HepG2 (cell line): ENCODE measurements around the gene PVR. TPM values are rescaled to one million over a fixed set of nuclear protein-coding genes. Genes with fewer than 3 reads are reported as not detected.

ENCODE experiments used
- ATAC-seq: fragments of 200-7000 bp; cut with Tn5 transposase; 3 replicates; pipeline ENCODE4 v1.9.1; 2020; ENCODE audit warnings: mild to moderate bottlenecking, moderate library complexity
- BruUV-seq: library from RNA; stranded (reverse); fragments of 400-500 nt; replicated peaks from 2 replicates; lab custom pipeline; 2021; lab: Mats Ljungman, UMichigan
- CTCF ChIA-PET: fragments of 300-600 bp; formaldehyde crosslinking; extraction: SDS; loops from one replicate; lab custom pipeline; 2021; ENCODE audit warnings: low total read pairs, inconsistent platforms, low intra/inter-chr PET ratio; lab: Yijun Ruan, JAX
- POLR2A ChIA-PET: fragments of 350-600 bp; sonication (Branson Sonifier 250); formaldehyde crosslinking; loops from one replicate; lab custom pipeline; 2020; ENCODE audit warnings: antibody characterized with exemption, inconsistent platforms; lab: Yijun Ruan, JAX
- DNase-seq: peaks from one replicate; pipeline ENCODE4 v3.0.0-alpha.2; 2015; ENCODE audit warnings: low spot score
- FAIRE-seq: peaks from 3 replicates; lab custom pipeline; 2011; peaks lifted over from hg19 to GRCh38; lab: Jason Lieb, UNC
- H2AFZ ChIP-seq: one replicate; pipeline ENCODE4 v1.6.1; 2011; ENCODE audit warnings: low read length, inconsistent platforms
- H3K27ac ChIP-seq: fragments of 300-600 bp; 3 replicates; pipeline ENCODE4 v1.8.0; 2011; ENCODE audit warnings: mixed run types, mild to moderate bottlenecking, mixed read lengths, low read length, inconsistent platforms; ENCODE audit not compliant: insufficient read depth; ENCODE audit errors: extremely low read length
- H3K27me3 ChIP-seq, 2 experiments: fragments of 200-600 bp in 1 of 2; 2 replicates in 1 of 2; 3 replicates in 1 of 2; pipeline versions ENCODE4 v1.6.0 to v1.8.0; 2011; ENCODE audit warnings: low read length in 2 of 2, mild to moderate bottlenecking in 2 of 2, moderate library complexity in 2 of 2, inconsistent platforms in 1 of 2; ENCODE audit not compliant: insufficient read depth in 2 of 2, control insufficient read depth in 1 of 2
- H3K36me3 ChIP-seq, 2 experiments: fragments of 200-600 bp in 1 of 2; replicated peaks in 1 of 2; 2 replicates in 1 of 2; 3 replicates in 1 of 2; pipeline versions ENCODE4 v1.5.1 to v1.8.0; 2011; ENCODE audit warnings: low read length in 2 of 2, inconsistent platforms in 1 of 2; ENCODE audit not compliant: insufficient read depth in 2 of 2, control insufficient read depth in 1 of 2
- H3K4me1 ChIP-seq: 2 replicates; pipeline ENCODE4 v1.5.1; 2012; ENCODE audit warnings: low read length, inconsistent platforms; ENCODE audit not compliant: insufficient read depth
- H3K4me2 ChIP-seq: 2 replicates; pipeline ENCODE4 v1.6.0; 2011; ENCODE audit warnings: low read depth, low read length, inconsistent platforms
- H3K4me3 ChIP-seq, 3 experiments: fragments of 200-600 bp in 1 of 3; sonication (generic), shearing (Covaris generic) in 1 of 3; replicated peaks in 1 of 3; 2 replicates each; pipeline ENCODE4 v1.5.1; 2011 to 2016; ENCODE audit warnings: low read length in 3 of 3, inconsistent platforms in 2 of 3, low read depth in 2 of 3, mild to moderate bottlenecking in 2 of 3, control low read depth in 1 of 3, mixed read lengths in 1 of 3; ENCODE audit not compliant: insufficient read depth in 1 of 3
- H3K79me2 ChIP-seq: one replicate; pipeline ENCODE4 v1.6.1; 2011; ENCODE audit warnings: low read length, inconsistent platforms; ENCODE audit not compliant: insufficient read depth
- H3K9ac ChIP-seq: 2 replicates; pipeline ENCODE4 v1.6.0; 2011; ENCODE audit warnings: mild to moderate bottlenecking, low read depth, low read length, inconsistent platforms; ENCODE audit not compliant: insufficient read depth
- H3K9me3 ChIP-seq: 2 replicates; pipeline ENCODE4 v1.5.1; 2012; ENCODE audit warnings: mild to moderate bottlenecking, low read length
- H4K20me1 ChIP-seq: 2 replicates; pipeline ENCODE4 v1.6.0; 2011; ENCODE audit warnings: inconsistent platforms, mild to moderate bottlenecking, low read length, moderate library complexity; ENCODE audit not compliant: insufficient read depth
- ARID3A ChIP-seq: IDR thresholded peaks from 2 replicates; pipeline ENCODE4 v1.6.1; 2012; ENCODE audit warnings: low read depth, low read length, improper control_type of control experiment
- ARID4A ChIP-seq: sonication (generic); formaldehyde crosslinking; IDR thresholded peaks from 2 replicates; pipeline ENCODE4 v1.5.0; 2020; ENCODE audit warnings: mild to moderate bottlenecking, missing genetic modification reagents, borderline replicate concordance
- BCLAF1 ChIP-seq: fragments of 450-650 bp; IDR thresholded peaks from 2 replicates; pipeline ENCODE4 v1.6.1; 2017; ENCODE audit warnings: mild to moderate bottlenecking
- FOXP4 ChIP-seq: sonication (generic); formaldehyde crosslinking; IDR thresholded peaks from 2 replicates; pipeline ENCODE4 v1.4.0; 2020; ENCODE audit warnings: missing genetic modification reagents
- IRF9 ChIP-seq: sonication (generic); formaldehyde crosslinking; IDR thresholded peaks from 2 replicates; pipeline ENCODE4 v1.8.0; 2022; ENCODE audit warnings: missing genetic modification reagents, mild to moderate bottlenecking, borderline replicate concordance
- KDM2A ChIP-seq: sonication (generic); formaldehyde crosslinking; IDR thresholded peaks from 2 replicates; pipeline ENCODE4 v1.4.0; 2020; ENCODE audit warnings: low read depth, missing genetic modification reagents, borderline replicate concordance
- NFE2 ChIP-seq: sonication (generic); formaldehyde crosslinking; IDR thresholded peaks from 2 replicates; pipeline ENCODE4 v1.4.0; 2020; ENCODE audit warnings: missing genetic modification reagents
- SIX4 ChIP-seq: sonication (generic); formaldehyde crosslinking; IDR thresholded peaks from 2 replicates; pipeline ENCODE4 v1.4.0; 2020; ENCODE audit warnings: missing genetic modification reagents
- ZNF546 ChIP-seq: sonication (generic); formaldehyde crosslinking; conservative IDR thresholded peaks from 2 replicates; pipeline ENCODE4 v1.8.1; 2023; ENCODE audit warnings: mild to moderate bottlenecking, missing genetic modification reagents
- ZNF614 ChIP-seq: IDR thresholded peaks from 2 replicates; pipeline ENCODE4 v1.6.1; 2018; ENCODE audit warnings: missing biosample characterization, missing genetic modification reagents, inconsistent platforms, borderline replicate concordance
- WGBS: methylation state at CpG from one replicate; pipeline ENCODE4 v1.1.6; 2017; ENCODE audit warnings: low lambda C conversion rate; 5-methylcytosine and 5-hydroxymethylcytosine counted together
- in situ Hi-C: cut with HindIII; loops from 2 replicates; pipeline ENCODE4 v1.10.0; 2017; ENCODE audit warnings: low pct_unique_long_range_greater_than_20kb; ENCODE audit not compliant: extremely low pct_ligation_motif_present
- intact Hi-C: fragments of 100-400 bp; cut with micrococcal nuclease; formaldehyde crosslinking; loops from one replicate; pipeline ENCODE4 v1.10.0; 2022; ENCODE audit not compliant: unreplicated experiment
- polyA plus RNA-seq, 8 experiments: library from polyadenylated mRNA; depleted of rRNA in 3 of 8; stranded (reverse) in 7 of 8; unstranded in 1 of 8; fragments of >200 nt; fragmentation: Illumina TruSeq in 4 of 8; extraction: Trizol in 4 of 8; gene quantifications; 2 replicates each; pipeline versions ENCODE4 v1.2.1 to v1.2.3, GENCODE V29; 2011 to 2016; ENCODE audit warnings: low read depth in 4 of 8, missing spikeins in 1 of 8, mixed read lengths in 1 of 8; ENCODE audit not compliant: insufficient read depth in 1 of 8
- total RNA-seq, 5 experiments: library from RNA; depleted of rRNA; stranded (reverse); fragments of >200 nt; fragmentation: Illumina TruSeq; extraction: Trizol; gene quantifications; 2 replicates each; pipeline ENCODE4 v1.2.3, GENCODE V29; 2016; ENCODE audit warnings: low read depth in 1 of 5

Gene PVR
- total and polyA plus RNA-seq, 2 of the 13 experiments (the other 11 are each of a cell fraction or from before 2014, with no cell fraction given): 43.4 to 46.6 TPM

GRCh38 chr19:44644402-44645016 lies 799 bp downstream of the PVR start:
- Histone ChIP-seq H4K20me1 (peaks cover 13% of the 10 kb centered on the region), H3K9ac (peak overlapping the region; percentile 90), H3K36me3 (peaks cover 6 to 28% of the 10 kb centered on the region in 2 experiments; a peak in 4 of 5 replicates), H3K27ac (peak overlapping the region; percentile 82), H3K27me3 (no peaks in the 10 kb centered on the region; a peak in 1 of 5 replicates), H2AFZ (no peak overlapping the region), H3K79me2 (peaks cover 24% of the 10 kb centered on the region), H3K4me2 (peak overlapping the region; percentile 86), H3K4me3 (peak overlapping the region; percentile 74 to 81 (median 79)), H3K4me1 (peaks cover 53% of the 10 kb centered on the region), H3K9me3 (no peaks in the 10 kb centered on the region)
- CTCF ChIA-PET: no interaction called here
- DNase-seq (peak; percentile 34), FAIRE-seq (no peak), ATAC-seq (peak; percentile 78)
- POLR2A ChIA-PET: interaction anchor here (1.0 to 2.9 kb wide), 12 partner anchors 9 to 96 kb away, joined by 3 to 36 read pairs (median 5); partner anchors contain the start of gene IGSF23
- BruUV-seq: no TSS peak
- in situ Hi-C loops: no loop called here
- intact Hi-C loops: no loop called here
- WGBS: 0% methylated on average over 8 of the region's 13 CpGs
- peak; percentile 15; the same call in 1 of the 2 replicates for TF ChIP-seq ARID4A (CRISPR knock-in tag)
- peak; percentile 38; the same call in 1 of the 2 replicates for TF ChIP-seq KDM2A (CRISPR knock-in tag)
- no peak for TF ChIP-seq FOXP4 (CRISPR knock-in tag)
- no peak for TF ChIP-seq SIX4 (CRISPR knock-in tag)
- TF ChIP-seq ZNF614 (CRISPR knock-in tag): no peak
- TF ChIP-seq IRF9 (CRISPR knock-in tag): no peak
- no peak for TF ChIP-seq ARID3A
- no peak for TF ChIP-seq NFE2 (CRISPR knock-in tag)
- TF ChIP-seq ZNF546 (CRISPR knock-in tag): no peak
- TF ChIP-seq BCLAF1: no peak
